Measurements from ENCODE around the gene NTRK2.
"Not testable (repeated sequence)": the region's sequence is repeated elsewhere in the genome, so short reads cannot be mapped to it uniquely, and the experiment has no call there.

The NTRK2 gene

DNA sequence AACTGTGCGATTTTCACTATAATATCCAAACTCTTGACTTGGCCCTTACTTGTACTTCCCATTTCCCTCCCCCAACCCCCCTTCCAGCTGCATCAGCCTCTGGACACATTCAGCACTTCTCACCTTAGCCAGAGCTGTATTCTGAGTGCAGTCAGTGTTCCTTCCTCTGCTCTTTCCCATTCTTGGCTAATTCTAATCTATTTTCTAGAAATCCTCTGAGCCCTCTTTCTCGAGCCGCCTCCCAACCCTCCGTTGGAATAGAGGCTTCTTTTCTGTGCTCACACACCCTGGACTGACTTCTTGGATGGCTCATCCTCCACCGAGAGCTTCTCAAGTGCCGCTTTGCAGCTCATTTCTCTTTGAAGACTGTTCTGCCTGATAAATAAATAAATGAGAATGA is 188.8 kb downstream of the NTRK2 start:
- no peak for DNase-seq

DNA sequence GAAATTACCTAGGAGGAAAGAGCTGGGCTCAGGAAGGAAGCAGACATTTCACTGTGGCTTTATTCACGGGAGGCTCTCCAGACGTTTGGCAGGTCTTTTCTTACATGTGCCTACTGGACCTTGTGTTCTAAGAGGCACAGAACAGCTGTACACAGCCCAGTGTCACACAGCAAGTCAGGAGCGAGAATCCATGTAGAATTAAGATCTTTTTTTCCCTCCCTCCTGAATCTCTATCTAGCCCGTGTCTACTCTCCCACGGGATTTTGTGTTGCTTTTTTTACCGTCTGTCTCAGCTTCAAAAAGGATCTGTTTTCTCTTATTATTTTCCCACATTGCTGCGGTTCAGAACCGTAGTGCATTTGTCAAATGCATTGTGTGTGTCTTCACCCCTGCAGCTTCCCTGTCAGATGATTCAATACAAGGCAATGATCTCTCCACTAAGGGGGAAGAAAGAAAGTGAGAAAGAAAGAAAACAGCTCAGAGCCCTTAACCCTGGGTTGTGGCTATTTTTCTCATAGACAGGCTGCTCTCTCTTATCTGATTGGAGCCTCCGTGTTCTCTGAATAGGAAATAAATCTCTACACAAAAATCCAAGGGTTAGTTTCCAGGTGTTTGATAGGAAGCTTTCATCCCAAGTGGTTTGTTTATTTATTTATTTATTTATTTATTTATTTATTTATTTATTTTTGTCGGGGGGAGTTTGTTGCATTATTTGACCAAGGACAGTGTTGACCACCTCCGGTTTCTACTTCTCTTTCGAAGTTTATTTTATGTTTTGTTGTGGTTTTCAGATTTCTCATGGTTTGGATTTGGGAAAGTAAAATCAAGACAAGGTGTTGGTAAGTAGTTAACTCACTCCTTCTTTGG is 191.0 kb downstream of the NTRK2 start:
- no peak for DNase-seq

DNA sequence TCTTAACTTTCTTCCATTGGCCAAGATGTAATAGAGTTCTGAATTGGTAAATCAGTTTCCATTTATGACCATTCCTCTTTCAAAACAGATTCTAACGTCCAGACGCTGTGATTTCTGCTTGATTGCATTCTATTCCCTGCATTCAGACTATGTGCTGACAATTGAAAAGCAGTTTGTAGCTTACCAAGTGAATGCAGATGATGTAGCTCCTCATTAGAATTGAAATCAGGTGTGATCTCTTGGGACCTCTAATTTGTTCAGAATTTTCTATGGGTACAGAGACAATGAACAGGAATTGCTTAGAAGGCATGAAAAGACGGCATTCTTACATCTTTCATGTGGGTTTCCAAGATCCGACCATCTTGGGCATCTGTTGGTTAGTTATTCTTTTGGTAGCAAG is 191.9 kb downstream of the NTRK2 start:
- DNase-seq, result no peak

DNA sequence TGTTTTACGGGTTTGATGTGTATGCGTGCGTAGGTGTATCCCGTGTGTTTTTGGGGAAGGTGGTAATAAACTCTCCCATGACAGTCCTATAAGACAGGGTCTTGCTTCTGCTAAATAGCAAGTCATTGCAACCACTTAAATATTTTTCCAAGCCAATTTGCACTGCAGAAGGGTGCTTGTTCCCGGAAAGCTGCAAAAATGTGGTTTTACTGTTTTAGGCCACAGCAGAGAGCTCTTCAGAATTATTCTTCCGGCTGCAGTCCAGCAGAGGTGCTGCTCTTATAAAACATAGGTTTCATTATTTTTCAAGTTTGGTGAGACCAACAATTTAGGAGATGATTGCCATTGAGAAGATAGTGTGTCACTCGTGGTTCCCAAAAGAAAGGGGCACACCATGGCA is 192.8 kb downstream of the NTRK2 start:
- no peak for DNase-seq

DNA sequence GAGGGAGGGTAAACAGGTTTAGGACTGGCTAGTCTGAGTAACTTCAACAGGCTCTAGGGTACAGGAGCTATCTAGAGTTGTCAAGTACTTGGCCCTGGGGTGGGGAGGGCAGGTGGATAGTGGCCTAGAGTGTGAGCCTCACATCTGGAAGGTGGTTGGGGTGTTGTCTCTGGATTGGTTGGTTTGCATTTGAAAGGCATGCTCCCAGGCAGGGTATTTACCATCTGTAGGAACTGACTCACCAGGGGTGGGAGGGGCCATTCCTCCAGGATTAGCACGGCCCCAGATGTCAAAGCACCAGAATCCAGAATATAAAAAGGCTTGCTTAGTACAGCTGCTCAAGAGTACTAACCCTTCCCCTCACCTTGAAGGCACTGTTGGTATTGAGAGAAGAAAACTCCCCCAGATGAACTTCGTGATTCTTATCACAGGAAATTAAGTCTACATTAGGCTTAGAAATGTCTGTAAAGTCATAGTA is 193.3 kb downstream of the NTRK2 start:
- DNase-seq, result no peak

DNA sequence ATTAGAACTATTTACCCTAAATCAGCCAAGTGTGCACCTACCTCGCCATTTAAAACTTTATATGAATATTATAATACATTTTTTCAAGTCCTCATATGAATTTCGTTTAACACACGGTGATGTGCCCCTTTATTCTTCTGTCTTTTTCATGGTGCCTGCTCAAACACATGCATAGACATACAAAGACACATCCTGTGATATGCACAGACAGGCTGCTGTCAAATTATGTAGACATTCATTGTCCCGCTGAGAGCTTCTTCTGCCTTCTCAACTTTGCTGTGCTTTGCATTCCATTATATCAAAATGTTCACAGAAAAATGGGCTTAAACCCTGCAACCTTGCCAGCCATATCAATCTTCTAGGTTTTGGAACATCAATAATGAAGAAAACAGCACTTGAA is 193.8 kb downstream of the NTRK2 start:
- DNase-seq, result no peak

DNA sequence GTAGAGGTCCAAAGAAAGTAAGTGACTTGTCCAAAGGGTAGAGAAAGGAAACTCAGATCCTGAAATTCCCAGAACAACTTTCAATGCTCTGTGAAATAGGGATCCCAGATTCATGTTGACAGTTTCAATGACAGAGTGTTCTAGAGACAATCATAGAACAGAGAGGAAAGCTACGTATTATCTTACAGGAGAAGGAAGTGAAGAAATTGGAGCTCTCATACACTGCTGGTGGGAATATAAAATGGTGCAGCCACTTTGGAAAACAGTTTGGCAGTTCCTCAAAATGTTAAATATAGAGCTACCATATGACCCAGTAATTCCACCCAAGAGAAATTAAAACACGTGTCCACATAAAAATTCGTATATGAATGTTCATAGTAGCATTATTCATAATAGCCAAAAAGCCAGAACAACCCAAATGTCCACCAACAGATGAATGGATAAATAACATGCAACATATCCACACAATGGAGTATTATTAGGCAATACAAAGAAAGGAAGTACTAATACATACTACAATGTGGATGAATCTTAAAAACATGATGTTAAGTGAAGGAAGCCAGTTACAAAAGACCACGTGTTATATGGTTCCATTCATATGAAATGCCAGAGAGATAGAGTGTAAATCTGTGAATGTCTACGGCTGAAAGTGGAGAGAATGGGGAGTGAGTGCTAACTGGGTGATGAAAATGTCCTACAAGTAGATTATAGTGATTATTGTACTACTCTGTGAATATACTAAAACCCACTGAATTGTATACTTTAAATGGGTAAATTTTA is 197.1 kb downstream of the NTRK2 start:
- no peak for DNase-seq

DNA sequence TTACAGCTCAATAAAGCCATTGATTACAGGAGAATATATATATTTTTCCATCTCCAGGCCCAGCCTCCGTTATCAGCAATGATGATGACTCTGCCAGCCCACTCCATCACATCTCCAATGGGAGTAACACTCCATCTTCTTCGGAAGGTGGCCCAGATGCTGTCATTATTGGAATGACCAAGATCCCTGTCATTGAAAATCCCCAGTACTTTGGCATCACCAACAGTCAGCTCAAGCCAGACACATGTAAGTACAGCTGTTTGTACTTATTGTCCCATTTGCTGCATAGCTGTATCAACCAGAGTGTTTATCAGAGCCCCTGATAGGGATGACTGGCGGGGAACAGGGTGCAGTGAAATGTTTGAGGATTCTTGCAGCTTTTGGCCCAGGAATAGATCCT is 197.7 kb downstream of the NTRK2 start:
- no peak for DNase-seq

DNA sequence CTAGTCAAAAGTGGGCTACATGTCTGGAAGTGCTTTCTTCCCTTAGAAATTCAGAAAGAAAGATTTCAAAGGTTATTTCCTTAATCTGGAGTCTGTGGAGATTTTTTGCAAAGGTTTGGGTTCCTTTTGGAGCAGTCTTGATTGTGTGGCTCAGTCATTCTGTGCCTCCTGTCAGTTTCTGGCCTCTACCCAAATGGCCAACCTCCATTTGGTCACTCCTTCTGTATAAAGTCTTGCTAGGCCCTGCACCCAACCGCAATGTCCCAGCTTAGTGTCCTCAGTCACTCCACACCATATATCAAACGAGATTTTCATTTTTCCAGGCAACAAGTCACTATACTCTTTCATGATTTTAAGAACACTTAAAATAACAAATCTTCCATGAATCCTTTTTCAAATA is 199.6 kb downstream of the NTRK2 start:
- DNase-seq, result no peak

DNA sequence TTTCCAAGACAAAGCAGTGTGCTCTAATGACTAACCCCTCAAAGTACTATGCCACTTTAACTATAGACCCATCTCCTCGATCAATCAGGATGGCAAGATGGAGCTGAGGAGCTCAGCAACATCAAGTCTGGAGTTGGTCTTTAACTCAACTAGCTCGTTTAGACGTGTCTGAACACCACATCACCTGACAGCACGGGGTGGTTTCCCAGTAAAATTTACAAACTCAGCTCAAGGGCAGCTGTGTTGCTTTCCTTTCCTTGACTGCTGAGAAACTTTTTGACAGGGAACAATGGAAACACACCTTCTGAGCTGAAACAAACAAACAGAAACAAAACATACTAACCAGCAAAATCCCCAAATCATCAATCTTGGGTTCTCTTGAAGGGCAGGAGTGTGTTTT is 202.5 kb downstream of the NTRK2 start:
- no peak for DNase-seq

DNA sequence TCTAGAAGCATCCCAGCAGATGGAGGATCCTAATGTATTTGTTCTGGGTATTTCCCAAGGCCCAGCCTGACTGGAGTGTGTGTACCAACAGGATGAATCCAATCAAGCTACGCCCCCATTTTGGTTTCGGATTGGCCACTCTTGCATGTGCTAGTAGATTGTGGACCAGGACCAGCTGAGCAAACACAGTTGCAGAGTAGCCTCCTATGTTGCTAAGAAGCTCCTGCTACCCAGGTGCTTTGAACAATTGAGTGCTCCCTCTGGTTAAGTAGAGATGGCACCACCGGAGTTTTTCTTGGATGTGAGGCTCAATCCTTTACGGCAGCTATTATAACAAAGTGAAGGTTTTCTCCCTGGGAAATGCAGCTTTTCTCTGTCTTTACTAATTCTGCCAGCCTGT is 204.5 kb downstream of the NTRK2 start:
- DNase-seq, result no peak

DNA sequence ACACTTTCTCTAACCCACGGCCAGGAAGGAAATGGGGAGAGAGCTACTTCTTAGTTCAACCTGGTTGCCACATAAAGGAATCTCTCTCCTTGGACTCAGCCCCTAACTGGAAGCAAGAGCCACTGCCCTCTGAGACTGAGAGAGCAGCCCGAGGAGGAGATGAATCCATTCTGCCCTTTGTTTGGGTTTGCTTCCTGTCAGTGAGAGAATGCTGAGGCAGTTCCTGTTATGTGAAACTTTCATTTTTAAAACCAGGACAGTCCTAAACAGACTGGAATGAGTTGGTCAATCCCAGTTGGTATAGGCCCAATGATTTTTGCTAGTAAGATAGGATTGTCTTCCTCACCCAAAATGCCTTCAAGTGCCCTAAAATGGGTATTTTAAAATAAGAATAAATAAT is 205.1 kb downstream of the NTRK2 start:
- DNase-seq, result no peak

DNA sequence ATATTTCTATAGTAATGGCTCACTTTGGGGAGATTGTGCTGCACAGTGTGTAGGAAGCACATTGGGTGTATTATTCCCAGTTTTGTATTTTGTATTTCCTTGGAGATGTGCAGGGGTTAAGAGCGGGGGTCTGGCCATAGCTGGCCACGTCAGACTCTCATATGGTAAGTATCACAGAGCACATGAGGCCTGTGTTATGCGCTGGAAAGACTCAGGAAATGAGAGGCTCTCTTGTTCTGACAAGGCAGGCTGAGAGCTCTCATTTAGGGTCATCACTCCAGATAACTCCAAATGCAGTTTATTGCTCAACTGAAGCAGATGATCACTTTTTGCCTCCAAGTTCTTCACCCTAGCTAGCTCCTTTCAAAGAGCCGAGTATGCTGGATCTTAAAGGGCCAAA is 205.7 kb downstream of the NTRK2 start:
- no peak for DNase-seq

DNA sequence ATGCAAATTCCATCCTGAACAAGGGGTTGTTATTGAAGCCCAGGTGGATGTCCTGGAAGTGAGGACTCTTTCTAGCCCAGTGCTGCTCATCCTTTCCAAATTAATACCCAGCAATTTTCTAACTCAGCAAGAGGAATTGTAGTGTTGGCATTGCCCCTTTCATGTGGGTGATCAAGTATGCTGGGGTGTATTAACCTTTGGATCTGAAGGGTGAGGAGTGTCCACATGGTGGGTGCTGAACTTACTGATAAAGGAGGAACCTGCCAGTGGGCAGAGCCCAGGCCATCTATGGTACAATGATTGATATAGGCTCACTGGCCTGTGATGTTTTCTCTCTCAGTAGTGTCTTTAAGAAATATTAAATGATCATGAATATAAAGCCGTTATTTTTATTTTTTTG is 210.1 kb downstream of the NTRK2 start:
- DNase-seq, result no peak

DNA sequence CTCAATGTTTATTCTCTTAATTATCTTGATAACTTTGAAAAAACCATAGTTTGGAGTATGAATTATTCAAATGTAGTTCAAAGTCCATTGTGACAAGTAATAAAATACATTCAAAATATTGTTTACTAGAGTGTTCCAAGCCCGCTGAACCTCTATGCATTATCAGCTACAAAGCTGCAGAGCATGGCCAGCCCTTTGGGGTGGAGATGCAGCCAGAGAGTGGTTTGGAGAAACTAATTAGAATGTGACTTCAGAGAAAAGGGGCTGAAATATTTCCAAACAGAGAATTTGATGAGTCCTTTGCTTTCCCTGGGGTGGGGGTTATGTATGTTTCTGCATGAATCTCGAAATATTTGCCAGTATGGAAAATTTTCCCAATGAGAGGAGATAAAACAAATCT is 211.3 kb downstream of the NTRK2 start:
- no peak for DNase-seq

DNA sequence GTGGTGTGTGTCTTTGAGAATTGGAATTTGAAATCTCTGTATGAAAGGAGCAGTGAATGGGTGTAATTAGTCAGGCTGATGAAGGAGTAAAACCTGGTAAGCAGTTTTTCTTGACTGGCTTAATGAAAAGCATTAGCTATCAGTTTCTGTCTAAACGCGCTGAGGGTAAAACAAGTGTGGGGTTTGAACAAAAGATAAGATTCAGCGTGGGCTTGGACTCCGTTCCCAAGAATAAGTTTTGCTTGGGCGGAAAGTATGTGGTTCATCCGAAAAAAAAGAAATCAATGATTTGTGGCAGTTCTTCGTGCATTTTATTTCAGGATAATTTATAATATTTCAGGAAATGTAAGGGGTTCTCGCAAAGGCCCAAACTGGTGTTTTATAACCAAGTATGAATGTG is 217.3 kb downstream of the NTRK2 start:
- no peak for DNase-seq

DNA sequence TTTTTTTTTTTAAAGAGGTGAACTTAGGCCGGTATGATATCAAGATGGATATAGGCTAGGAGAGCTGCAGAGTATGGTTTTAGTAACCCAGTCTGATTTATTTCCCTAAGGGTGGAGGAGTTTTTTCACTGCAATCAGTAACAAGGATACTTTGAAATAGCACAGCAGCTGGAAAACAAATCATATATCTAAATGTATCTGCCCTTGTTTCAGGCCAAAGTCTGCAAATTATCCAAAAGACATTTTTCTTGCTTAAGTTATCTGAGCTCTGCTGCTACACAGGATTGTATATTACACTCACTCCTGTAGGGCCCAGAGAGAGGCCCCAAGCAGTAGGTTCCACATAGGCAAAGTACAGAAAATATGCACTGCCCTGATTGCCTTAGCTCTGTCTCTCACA is 222.4 kb downstream of the NTRK2 start:
- DNase-seq, result no peak

DNA sequence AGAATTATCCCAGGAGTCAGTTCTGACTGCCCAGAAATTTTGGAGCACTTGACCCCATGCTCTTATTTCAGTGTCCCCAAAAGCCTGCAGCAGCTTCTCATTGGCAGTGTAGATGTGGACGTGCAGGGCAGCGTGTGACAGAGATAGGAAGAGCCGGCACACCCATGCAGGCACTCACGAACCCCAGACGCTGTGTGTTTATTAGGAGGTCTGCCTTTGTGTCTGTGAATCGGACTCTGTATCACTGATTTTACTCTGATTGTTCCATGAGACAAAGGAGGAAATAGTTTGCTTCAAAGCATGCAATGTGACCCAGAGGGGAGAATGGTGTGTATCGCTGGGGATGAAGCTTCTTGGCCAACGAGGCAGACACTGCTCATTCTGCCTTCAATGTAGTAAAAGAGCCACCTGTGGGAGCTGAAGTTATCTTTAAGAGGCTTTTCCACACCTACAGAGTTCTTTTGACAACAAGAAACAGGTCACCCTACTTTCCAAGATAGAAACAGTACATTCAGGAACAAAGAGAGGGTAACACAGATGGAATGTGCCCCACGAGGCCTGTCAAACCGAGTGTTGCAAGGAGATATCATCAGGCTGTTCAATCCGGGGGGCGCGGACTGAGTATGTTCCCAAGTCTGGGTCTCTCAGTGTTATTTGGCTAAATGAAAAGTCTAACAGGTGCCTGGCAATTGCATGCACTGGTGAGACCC is 224.0 kb downstream of the NTRK2 start:
- DNase-seq, result no peak

DNA sequence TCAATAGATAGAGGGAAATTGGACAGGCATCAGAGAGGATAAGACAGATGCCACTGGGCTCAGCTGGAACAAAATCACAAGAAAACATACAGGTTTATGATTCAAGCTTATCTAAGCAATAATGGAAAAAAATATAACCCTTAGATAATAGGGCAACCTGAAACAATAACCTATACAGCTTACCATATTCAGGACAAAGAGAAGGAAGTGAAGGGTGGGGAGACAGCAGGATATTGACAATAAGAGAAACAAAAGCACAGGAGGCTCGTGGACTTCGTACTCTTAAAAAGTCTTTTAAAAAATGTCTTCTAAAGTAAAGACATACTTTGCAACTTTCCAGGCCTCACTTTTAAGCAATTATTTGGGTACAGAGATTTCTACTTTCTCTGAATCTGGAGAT is 225.3 kb downstream of the NTRK2 start:
- DNase-seq, result no peak

DNA sequence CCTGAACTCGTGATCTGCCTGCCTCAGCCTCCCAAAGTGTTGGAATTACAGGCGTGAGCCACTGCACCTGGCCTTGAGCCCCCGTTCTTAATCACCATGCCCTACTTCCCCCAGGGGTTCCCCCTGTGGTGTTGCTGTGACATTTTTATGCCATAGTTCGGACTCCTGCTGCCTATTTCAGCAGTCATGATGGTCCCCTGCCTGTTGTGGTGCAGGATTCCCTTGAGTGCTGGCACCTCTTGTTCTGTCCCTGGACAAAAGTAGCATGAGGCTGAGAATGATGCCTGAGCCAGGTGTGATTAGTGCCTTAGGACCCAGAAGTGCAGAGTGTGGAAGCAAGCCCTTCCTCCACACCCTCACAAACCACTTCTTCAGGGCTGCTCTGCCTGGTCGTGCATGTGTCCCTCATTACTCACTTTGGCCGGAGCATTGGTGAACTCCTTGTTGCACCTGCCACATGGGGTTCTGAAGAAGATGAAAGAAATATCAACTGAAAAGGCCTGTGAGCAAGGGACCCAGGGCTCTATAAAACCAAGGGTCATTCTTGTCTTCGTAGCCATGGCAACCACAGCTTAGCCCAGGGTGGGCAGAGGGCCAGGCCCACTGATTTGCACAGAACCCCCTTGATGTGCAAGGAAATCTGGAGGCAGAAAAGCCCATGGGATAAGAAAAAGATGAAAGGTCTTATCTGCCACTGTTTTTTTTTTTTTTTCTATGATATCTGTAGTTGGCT is 228.0 kb downstream of the NTRK2 start:
- DNase-seq, result no peak

DNA sequence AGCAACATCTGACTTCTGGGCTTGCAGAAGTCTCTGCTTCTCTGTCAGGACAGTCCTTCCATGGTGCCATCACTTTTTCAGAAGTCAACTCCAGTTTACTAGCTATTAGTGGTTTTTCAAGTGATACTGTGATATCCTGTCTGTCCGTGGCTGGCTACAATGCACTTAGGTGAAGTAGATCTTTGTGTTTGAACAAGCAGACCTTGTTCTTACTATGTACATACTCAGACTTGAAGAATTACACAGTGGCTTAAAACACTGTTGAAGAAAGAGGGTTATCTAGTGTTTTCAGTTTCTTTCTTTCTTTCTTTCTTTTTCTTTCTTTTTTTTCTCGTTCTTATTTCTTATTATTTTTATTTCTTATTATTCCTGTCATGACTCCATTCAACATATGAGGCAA is 228.7 kb downstream of the NTRK2 start:
- DNase-seq, result no peak

DNA sequence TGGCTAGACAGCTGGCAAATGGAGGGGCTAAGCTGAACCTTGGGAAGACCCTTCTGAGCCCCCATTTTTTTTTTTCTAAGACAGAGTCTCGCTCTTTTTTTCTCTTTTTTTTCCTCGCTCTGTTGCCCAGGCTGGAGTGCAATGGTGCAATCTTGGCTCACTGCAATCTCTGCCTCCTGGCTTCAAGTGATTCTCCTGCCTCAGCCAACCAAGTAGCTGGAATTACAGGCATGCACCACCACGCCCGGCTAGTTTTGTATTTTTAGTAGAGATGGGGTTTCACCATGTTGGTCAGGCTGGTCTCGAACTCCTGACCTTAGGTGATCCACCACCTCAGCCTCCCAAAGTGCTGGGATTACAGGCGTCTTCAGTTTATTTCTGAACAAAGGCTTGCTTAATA is 229.1 kb downstream of the NTRK2 start:
- DNase-seq, result not testable (repeated sequence)

DNA sequence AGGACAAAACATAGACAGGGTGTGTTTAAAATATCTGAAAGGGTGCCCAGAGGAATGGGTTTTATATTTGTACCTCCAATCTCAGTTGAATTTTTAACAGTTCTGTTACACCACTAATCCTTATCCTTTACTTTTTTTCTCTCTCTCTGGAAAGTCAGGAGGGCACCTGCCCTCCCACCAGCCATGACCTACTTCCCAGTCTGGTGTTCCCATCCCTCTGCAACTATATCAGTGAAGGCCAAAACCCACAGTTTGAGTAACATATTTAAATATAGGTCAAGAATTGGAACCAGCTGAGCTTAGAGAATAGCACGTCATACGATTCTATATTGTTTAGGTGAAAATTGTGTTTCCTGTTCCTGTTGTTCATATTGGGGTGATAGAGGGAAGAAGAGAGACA is 229.8 kb downstream of the NTRK2 start:
- DNase-seq, result no peak

Measured in activated naive CD4-positive, alpha-beta T cell (primary cell).